Measurements from ENCODE around the gene BCAS3. TPM values are rescaled to one million over a fixed set of nuclear protein-coding genes. Genes with fewer than 3 reads are reported as not detected.

Gene BCAS3
- total RNA-seq, 2 donors from 2014 or later: 28.0 to 37.7 TPM

GRCh38 chr17:61310590-61310989 lies 632.9 kb downstream of the BCAS3 start:
- WGBS, 2 experiments (ENCODE audit: insufficient coverage in 1 of 2, insufficient read length in 1 of 2): 90 to 95% methylated on average over 6 of the region's 6 CpGs
- Mint-ChIP-seq H3K4me1 (peaks cover 22% of the 10 kb centered on the region), H3K27me3 (ENCODE audit: insufficient read depth) (peaks cover 10% of the 10 kb centered on the region), H3K36me3 (ENCODE audit: low read depth) (no peaks in the 10 kb centered on the region), H3K4me3 (no peak overlapping the region), H3K27ac (peak overlapping the region; percentile 8), H3K9me3 (no peaks in the 10 kb centered on the region)
- Histone ChIP-seq H3K27ac (ENCODE audit: low read depth, low read length) (no peak overlapping the region), H3K27me3 (ENCODE audit: control insufficient read depth, insufficient read depth, low read length, poor library complexity, severe bottlenecking) (no peaks in the 10 kb centered on the region), H3K4me3 (ENCODE audit: low read length) (no peak overlapping the region), H3K9ac (ENCODE audit: extremely low read depth, low read length, poor library complexity, severe bottlenecking) (no peak overlapping the region), H3K36me3 (ENCODE audit: control insufficient read depth, insufficient read depth, low read length) (no peaks in the 10 kb centered on the region), H3K9me3 (ENCODE audit: control insufficient read depth, low read length) (no peaks in the 10 kb centered on the region), H3K4me1 (ENCODE audit: control insufficient read depth, insufficient read depth, low read length) (no peaks in the 10 kb centered on the region)
- TF ChIP-seq, protein P1, sequence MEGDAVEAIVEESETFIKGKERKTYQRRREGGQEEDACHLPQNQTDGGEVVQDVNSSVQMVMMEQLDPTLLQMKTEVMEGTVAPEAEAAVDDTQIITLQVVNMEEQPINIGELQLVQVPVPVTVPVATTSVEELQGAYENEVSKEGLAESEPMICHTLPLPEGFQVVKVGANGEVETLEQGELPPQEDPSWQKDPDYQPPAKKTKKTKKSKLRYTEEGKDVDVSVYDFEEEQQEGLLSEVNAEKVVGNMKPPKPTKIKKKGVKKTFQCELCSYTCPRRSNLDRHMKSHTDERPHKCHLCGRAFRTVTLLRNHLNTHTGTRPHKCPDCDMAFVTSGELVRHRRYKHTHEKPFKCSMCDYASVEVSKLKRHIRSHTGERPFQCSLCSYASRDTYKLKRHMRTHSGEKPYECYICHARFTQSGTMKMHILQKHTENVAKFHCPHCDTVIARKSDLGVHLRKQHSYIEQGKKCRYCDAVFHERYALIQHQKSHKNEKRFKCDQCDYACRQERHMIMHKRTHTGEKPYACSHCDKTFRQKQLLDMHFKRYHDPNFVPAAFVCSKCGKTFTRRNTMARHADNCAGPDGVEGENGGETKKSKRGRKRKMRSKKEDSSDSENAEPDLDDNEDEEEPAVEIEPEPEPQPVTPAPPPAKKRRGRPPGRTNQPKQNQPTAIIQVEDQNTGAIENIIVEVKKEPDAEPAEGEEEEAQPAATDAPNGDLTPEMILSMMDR (conservative IDR thresholded peaks at IDR 0.05): no peak
- peak; percentile 44 for DNase-seq

DNA sequence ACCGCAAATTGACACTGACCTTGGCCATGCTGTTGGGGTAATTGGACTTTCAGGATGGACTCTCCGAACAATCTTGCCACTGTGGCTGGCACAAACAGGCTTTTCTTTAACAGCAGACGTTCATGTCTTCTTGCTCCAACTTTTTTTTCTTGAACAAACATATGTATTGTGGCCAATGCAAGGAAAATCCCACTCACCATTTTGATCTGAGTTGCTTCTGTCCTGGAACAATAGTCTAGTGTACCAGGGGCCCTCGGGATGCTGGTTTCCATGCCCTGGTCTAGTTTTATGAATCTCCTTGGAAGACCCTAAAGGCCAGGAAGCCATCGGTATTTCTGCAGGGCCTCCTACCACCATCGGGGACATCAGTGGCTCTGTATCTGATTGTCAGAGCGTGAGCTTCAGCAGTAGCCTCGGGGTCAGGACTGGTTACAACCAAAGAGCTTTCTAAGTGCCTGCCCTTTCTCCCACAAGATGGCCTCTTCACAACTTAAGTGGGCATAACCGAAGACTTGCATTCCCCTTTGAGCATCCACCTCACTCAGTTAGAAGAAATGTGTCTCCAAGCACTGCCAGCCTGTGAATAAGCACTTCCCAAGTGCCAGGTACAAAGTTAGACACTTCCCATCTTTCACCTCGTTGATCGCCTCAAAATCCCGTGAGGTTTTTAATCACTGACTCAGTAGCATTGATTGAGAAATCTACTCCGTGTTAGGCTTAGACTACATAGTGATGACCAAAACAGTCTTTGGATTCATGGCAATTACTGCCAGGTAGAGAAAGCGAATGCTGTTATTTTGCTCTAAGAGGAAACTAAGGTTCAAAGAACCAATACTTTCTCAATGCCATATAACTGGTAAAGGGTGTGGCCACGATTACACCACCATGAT lies 635.0 kb downstream of the BCAS3 start:
- Histone ChIP-seq H3K36me3 (ENCODE audit: control insufficient read depth, insufficient read depth, low read length) (no peaks in the 10 kb centered on the region), H3K4me1 (ENCODE audit: control insufficient read depth, insufficient read depth, low read length) (no peaks in the 10 kb centered on the region), H3K4me3 (ENCODE audit: low read length) (no peak overlapping the region), H3K9me3 (ENCODE audit: control insufficient read depth, low read length) (no peaks in the 10 kb centered on the region), H3K27me3 (ENCODE audit: control insufficient read depth, insufficient read depth, low read length, poor library complexity, severe bottlenecking) (no peaks in the 10 kb centered on the region), H3K9ac (ENCODE audit: extremely low read depth, low read length, poor library complexity, severe bottlenecking) (no peak overlapping the region), H3K27ac (ENCODE audit: low read depth, low read length) (no peak overlapping the region)
- DNase-seq: peak; percentile 65
- Mint-ChIP-seq H3K27ac (no peak overlapping the region), H3K27me3 (ENCODE audit: insufficient read depth) (peaks cover 17% of the 10 kb centered on the region), H3K4me3 (no peak overlapping the region), H3K4me1 (peaks cover 22% of the 10 kb centered on the region), H3K36me3 (ENCODE audit: low read depth) (no peaks in the 10 kb centered on the region), H3K9me3 (no peaks in the 10 kb centered on the region)
- TF ChIP-seq, protein P1 (conservative IDR thresholded peaks at IDR 0.05): peak; percentile 52
- WGBS, 2 experiments (ENCODE audit: insufficient coverage in 1 of 2, insufficient read length in 1 of 2): 93% methylated on average over 15 of the region's 15 CpGs

DNA sequence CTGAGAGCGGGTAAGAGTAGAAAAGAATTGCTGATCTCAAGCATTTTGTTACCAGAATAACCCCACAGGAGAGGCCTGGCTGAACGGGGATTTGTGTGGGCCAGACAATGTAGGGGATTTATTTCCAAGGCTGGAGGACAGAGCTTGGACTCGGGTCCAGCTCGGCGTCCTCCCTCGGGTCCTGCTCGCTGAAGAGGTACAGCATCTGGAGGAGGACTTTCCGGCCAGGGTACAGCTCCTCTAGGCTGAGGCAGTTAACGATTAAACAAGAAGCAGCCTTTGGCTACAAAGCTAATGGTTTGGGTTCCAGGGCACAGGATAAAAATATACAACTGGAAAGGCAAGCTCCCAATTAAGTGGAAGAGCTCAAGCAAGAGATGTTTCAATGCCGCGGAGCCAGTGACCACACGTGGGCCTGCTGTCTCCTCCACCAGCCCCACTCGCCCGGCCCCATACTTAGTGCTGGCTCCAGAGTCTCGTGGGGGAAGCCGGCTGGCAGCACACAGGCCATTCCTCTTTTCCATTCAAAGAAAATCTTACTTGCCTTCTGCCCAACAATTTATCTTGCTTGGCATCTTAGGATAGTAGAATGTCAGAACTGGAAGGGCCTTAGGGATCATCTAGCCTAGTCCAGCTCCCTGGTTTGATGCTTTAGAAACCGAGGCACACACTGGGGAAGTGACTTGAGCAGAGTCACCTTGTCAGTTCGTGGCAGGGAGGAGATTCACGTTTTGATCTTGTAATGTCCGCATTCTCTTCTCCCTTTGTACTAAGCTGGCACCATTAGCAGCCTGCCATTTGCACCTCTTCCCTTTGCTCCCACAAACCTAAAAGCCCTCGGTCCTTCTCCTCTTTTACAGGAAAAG lies 636.0 kb downstream of the BCAS3 start:
- no peak overlapping the region for H3K4me3 ChIP-seq (ENCODE audit: low read length)
- H3K36me3 ChIP-seq (ENCODE audit: control insufficient read depth, insufficient read depth, low read length): no peaks in the 10 kb centered on the region
- H3K4me3 Mint-ChIP-seq: no peak overlapping the region
- no peak overlapping the region for H3K27ac Mint-ChIP-seq
- H3K27ac ChIP-seq (ENCODE audit: low read depth, low read length): no peak overlapping the region
- H3K27me3 ChIP-seq (ENCODE audit: control insufficient read depth, insufficient read depth, low read length, poor library complexity, severe bottlenecking): no peaks in the 10 kb centered on the region
- no peak overlapping the region for H3K9ac ChIP-seq (ENCODE audit: extremely low read depth, low read length, poor library complexity, severe bottlenecking)
- no peaks in the 10 kb centered on the region for H3K9me3 ChIP-seq (ENCODE audit: control insufficient read depth, low read length)
- peaks cover 12% of the 10 kb centered on the region for H3K4me1 Mint-ChIP-seq
- TF ChIP-seq, protein P1 (conservative IDR thresholded peaks at IDR 0.05): no peak
- H3K4me1 ChIP-seq (ENCODE audit: control insufficient read depth, insufficient read depth, low read length): no peaks in the 10 kb centered on the region
- WGBS, 2 experiments (ENCODE audit: insufficient coverage in 1 of 2, insufficient read length in 1 of 2): 94 to 96% methylated on average over 15 to 21 of the region's 21 CpGs
- peak; percentile 39 for DNase-seq
- H3K27me3 Mint-ChIP-seq (ENCODE audit: insufficient read depth): peaks cover 17% of the 10 kb centered on the region
- H3K36me3 Mint-ChIP-seq (ENCODE audit: low read depth): no peaks in the 10 kb centered on the region
- H3K9me3 Mint-ChIP-seq: no peaks in the 10 kb centered on the region
